AG04449 (cell line): ENCODE results near the gene SIAH2.

Experiments used
- CTCF ChIA-PET: fragments of 350-600 bp; formaldehyde crosslinking; extraction: SDS; loops from one replicate; lab custom pipeline; 2021; ENCODE audit warnings: antibody characterized with exemption; lab: Yijun Ruan, JAX
- POLR2A ChIA-PET: fragments of 400-600, 350-600 bp; formaldehyde crosslinking; extraction: SDS; loops from one replicate; lab custom pipeline; 2020; ENCODE audit warnings: antibody characterized with exemption, inconsistent platforms; lab: Yijun Ruan, JAX
- DNase-seq: peaks from one replicate; pipeline ENCODE4 v3.0.0-alpha.2; 2010; ENCODE audit warnings: low read depth, low spot score
- H3K4me3 ChIP-seq: 2 replicates; pipeline ENCODE4 v1.5.1; 2011; ENCODE audit warnings: low read depth, mild to moderate bottlenecking, control low read depth, low read length
- TF ChIP-seq, protein P1 (sequence below): IDR thresholded peaks from one replicate; pipeline ENCODE4 v1.5.1; 2011; ENCODE audit warnings: mild to moderate bottlenecking, moderate library complexity, low read length, control low read depth, inconsistent platforms; ENCODE audit not compliant: insufficient read depth; ENCODE audit errors: missing control alignments

Gene SIAH2

DNA sequence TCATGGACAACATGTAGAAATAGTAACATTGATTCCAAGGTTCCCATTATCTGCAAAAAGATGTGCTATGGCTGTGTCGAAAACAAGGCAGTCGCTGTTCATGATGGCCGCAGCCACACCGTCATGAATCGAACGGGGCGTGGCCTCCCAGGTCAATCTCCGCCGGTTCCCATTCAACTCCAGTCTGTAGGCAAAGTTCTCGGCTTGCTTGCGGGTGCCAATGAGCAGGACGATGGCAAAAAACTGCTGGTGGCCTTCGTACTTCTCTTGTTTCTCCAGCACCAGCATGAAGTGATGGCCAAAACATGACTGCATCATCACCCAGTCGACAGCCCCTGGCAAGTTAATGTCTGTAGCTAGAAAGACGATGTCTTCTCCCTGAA, 20.8 kb downstream of the SIAH2 start:
- no peak overlapping the region for H3K4me3 ChIP-seq
- TF ChIP-seq, protein P1, sequence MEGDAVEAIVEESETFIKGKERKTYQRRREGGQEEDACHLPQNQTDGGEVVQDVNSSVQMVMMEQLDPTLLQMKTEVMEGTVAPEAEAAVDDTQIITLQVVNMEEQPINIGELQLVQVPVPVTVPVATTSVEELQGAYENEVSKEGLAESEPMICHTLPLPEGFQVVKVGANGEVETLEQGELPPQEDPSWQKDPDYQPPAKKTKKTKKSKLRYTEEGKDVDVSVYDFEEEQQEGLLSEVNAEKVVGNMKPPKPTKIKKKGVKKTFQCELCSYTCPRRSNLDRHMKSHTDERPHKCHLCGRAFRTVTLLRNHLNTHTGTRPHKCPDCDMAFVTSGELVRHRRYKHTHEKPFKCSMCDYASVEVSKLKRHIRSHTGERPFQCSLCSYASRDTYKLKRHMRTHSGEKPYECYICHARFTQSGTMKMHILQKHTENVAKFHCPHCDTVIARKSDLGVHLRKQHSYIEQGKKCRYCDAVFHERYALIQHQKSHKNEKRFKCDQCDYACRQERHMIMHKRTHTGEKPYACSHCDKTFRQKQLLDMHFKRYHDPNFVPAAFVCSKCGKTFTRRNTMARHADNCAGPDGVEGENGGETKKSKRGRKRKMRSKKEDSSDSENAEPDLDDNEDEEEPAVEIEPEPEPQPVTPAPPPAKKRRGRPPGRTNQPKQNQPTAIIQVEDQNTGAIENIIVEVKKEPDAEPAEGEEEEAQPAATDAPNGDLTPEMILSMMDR: no peak
- CTCF ChIA-PET: interaction anchor here (1.3 kb wide), 1 partner anchor 20 kb away, joined by 3 read pairs; no protein-coding TSS in a partner anchor
- POLR2A ChIA-PET: no interaction called here
- DNase-seq: no peak

DNA sequence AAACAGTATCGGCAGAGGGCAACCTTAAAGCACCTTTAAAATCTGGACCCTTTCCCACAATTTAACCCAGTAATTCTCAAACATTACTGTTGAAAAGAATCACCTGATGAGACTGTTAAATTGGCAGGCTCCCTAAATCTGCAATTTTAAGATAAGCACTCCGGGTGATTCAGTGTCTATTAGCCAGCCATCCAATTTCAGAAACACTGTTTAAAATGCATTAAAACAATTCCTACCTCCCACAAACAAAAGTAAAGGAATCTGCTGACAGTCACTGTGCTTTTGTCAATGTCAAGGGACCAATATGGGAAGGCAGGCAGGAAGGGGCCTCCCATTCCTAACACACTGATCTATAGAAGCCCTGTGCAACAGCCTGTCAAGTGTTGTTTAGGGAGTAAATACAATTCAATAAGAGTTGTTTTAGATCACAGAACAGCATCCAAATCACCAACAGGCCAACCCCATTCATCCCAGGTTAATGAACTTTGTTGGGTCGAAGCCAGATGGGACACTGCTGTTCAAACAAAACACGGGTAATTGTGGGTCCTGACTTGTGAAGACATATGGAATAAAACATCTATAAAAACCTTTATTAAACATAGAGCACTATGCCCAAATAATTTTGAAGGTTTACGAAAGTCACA, 21.4 kb downstream of the SIAH2 start:
- no peak for DNase-seq
- ChIA-PET CTCF (interaction anchor here (1.3 kb wide), 1 partner anchor 19 kb away, joined by 3 read pairs; no protein-coding TSS in a partner anchor), POLR2A (no interaction called here)
- TF ChIP-seq, protein P1: no peak
- no peak overlapping the region for H3K4me3 ChIP-seq

DNA sequence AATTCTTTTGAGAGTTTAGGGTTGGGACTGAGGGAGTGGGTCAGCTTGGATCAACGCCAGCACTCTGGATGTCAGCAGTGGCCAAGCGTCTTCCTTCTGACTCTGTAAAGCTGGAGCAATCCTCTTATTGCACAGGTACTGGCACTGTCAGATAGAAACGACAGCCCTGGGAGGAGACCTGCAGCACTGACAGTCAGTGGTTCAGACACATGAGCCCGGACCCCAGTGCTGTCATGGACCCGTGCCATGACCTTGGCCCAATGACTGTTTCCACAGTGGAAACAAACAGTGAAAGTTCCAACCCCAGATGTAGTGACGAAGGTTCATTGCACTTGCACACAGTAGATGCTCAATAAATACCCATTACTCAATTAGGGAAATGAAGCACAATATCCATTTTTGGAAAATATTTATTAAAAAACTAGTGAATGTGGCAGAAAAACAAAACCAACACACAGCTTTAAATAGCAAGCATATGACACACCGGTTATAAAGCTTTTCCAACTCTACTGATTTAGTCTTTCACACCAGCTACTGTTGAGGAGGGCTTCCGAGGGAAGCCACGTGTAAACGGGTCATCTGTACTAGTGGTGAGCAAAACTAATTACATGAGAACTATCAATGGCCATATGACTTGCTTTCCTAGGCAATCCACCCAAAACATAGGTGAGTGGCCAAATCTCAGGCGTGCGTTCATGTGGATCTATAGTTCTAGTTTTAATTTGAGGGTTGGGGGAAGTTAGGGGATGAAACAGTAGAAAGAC, 22.1 kb downstream of the SIAH2 start:
- TF ChIP-seq, protein P1: no peak
- no peak for DNase-seq
- H3K4me3 ChIP-seq: no peak overlapping the region
- CTCF ChIA-PET: no interaction called here
- POLR2A ChIA-PET: no interaction called here

DNA sequence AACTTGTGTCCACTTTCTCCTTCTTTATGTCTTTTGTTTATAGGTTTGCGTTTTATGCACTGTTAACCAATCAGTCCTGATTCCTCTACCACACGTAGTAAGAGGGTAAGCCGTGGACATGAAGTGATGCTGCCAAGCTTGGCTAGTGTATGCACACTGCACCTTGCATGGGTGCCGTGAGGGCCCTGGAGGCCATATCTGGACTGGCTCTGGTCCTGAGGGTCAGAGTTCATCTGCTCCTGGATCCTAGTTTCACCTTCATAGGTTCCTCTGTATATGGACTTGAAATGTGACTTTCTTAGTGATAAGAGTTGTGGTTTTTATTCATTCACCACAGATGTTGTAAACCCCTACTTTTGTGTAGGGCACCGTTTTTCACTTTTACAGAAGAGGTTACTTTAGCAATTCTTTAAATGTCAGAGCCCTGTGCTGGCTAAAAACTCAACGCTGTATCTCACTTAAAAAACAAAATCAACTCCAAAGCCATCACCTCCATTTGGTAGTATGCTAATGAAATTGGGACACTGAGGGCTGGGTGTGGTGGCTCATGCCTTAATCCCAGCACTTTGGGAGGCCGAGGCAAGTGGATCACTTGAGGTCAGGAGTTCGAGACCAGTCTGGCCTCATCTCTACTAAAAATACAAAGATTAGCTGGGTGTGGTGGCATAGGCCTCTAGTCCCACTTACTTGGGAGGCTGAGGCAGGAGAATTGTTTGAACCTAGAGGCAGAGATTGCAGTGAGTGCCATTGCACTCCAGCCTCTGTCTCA, 22.9 kb downstream of the SIAH2 start:
- no peak overlapping the region for H3K4me3 ChIP-seq
- DNase-seq: no peak
- POLR2A ChIA-PET: no interaction called here

DNA sequence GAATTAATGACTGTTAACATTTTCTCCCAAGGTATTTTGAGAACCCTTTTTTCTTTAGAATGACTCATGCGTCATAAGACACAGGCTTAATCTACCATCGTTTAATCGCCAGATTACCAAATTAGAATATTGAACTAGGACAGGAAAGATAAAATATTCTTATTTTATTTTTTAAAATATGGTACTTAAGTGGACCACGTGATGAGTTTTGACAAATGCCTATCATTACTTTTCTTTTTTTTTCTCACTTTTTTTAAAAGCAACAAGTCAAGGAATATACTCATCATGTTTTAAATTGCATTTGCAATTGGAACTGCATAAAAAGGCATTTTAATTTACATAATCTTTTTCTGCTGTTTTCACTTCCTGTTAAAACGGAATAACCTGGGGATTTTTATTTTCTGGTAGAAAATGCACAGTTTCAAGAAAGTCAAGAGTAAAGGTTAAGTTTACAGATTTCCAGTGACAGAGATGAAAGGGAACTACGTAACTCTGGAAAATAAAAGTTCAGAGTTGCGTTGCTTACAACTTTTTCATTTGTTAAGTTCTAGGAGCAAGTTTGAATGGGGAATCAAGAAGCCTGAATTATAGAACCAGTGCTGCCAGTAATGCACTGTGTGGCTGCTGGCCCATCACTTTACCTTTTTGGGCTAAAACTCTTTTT, 23.6 kb downstream of the SIAH2 start:
- no peak for DNase-seq
- H3K4me3 ChIP-seq: no peak overlapping the region
- CTCF ChIA-PET: no interaction called here
- TF ChIP-seq, protein P1: no peak
- POLR2A ChIA-PET: no interaction called here

More for the DNA sequence above, 22.9 kb downstream of the SIAH2 start:
- CTCF ChIA-PET: no interaction called here
- TF ChIP-seq, protein P1: no peak

DNA sequence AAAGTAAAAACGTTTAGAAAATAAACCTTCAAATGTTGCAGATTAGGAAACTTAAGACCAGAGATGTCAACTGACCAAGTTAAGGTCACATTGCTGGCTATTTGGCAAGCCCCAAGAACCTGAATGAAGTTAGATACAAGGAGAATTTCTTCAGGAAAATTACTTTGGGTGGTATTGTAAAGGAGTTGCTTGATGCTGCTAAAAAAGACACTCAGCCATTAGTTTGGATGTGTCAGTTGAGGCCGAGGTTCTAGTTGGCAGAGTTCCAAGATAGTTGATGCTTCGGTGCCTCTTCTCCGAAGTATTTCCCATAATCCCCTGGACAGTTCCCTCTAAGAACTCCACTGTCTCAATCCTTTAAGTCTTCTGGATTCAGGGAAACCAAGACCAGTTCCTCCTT, 24.3 kb downstream of the SIAH2 start:
- POLR2A ChIA-PET: no interaction called here
- DNase-seq: no peak
- H3K4me3 ChIP-seq: no peak overlapping the region
- TF ChIP-seq, protein P1: no peak
- CTCF ChIA-PET: interaction anchor here (1.2 to 1.8 kb wide), 4 partner anchors 17 to 25 kb away, joined by 4 to 14 read pairs (median 5); partner anchors contain the start of gene SIAH2
